Heart left ventricle (tissue), 16 donors: ENCODE results near the gene WDR73. TPM values are rescaled to one million over a fixed set of nuclear protein-coding genes. Genes with fewer than 3 reads are reported as not detected.

Experiments
- ATAC-seq, 4 donors: fragments of 200-7000 bp; cut with Tn5 transposase; one replicate each; pipeline ENCODE4 v1.9.1; 2020 to 2022; ENCODE audit warnings: moderate library complexity in 4 of 4, mild to moderate bottlenecking in 3 of 4, moderate number of reproducible peaks in 1 of 4
- DNase-seq, 5 donors: peaks; one replicate each; pipeline ENCODE4 v3.0.0-alpha.2; 2020
- H3K27ac ChIP-seq, 12 donors: fragments of 200-600 bp; sonication (generic) in 4 of 12; one replicate each; pipeline versions ENCODE4 v1.5.0 to v1.8.0; 2016 to 2022; ENCODE audit warnings: mild to moderate bottlenecking in 2 of 12
- H3K27me3 ChIP-seq, 9 donors: fragments of 200-600 bp; sonication (generic) in 2 of 9; one replicate each; pipeline versions ENCODE4 v1.5.1 to v1.8.0; 2016 to 2022; ENCODE audit warnings: mild to moderate bottlenecking in 3 of 9
- H3K36me3 ChIP-seq, 9 donors: fragments of 200-600 bp; sonication (generic) in 2 of 9; one replicate each; pipeline versions ENCODE4 v1.5.0 to v1.8.0; 2018 to 2022; ENCODE audit warnings: mild to moderate bottlenecking in 2 of 9
- H3K4me1 ChIP-seq, 12 donors: fragments of 200-600 bp; sonication (generic) in 4 of 12; one replicate each; pipeline versions ENCODE4 v1.5.0 to v1.8.0; 2016 to 2022; ENCODE audit warnings: mild to moderate bottlenecking in 3 of 12
- H3K4me3 ChIP-seq, 12 donors: fragments of 200-600 bp; sonication (generic) in 4 of 12; one replicate each; pipeline versions ENCODE4 v1.5.0 to v1.8.0; 2017 to 2022; ENCODE audit warnings: mild to moderate bottlenecking in 9 of 12, moderate library complexity in 4 of 12
- H3K9me3 ChIP-seq, 12 donors: fragments of 200-600 bp; sonication (generic) in 4 of 12; one replicate each; pipeline versions ENCODE4 v1.5.0 to v1.8.0; 2016 to 2022; ENCODE audit warnings: mild to moderate bottlenecking in 1 of 12
- POLR2A ChIP-seq, 2 donors: fragments of 450-650 bp; IDR thresholded peaks; one replicate each; pipeline ENCODE4 v1.6.1; 2017; ENCODE audit warnings: antibody characterized with exemption in 2 of 2, mild to moderate bottlenecking in 2 of 2, moderate library complexity in 2 of 2
- WGBS, 4 donors: extraction: QIAGEN DNeasy Blood & Tissue Kit in 2 of 4; methylation state at CpG; one replicate each; pipeline versions ENCODE4 v1.1.5 to v1.1.7; 2013 to 2018; 5-methylcytosine and 5-hydroxymethylcytosine counted together
- intact Hi-C, 10 donors: fragments of 100-400 bp; cut with DNase I; formaldehyde crosslinking; loops; one replicate each; pipeline versions ENCODE4 v1.11.1 to v1.14.2; 2022
- polyA plus RNA-seq, 2 donors: library from polyadenylated mRNA; stranded (reverse); fragments of 200-250 nt; gene quantifications; one replicate each; pipeline ENCODE4 v1.2.3, GENCODE V29; 2013
- total RNA-seq, 9 donors: library from RNA; depleted of rRNA in 2 of 9; stranded (reverse); fragments of >200 nt in 2 of 9; fragmentation: NEBNext Ultra II Directional in 3 of 9; extraction: Animal tissue kit (Norgen Biotek cat#: 25700) in 3 of 9; gene quantifications; one replicate each; pipeline versions ENCODE4 v1.1.0 to v1.2.4, GENCODE V29; 2016 to 2023
- TF ChIP-seq, protein P1 (sequence below), 12 donors: fragments of 200-600 bp; sonication (generic) in 4 of 12; IDR thresholded peaks; one replicate each; pipeline versions ENCODE4 v1.5.0 to v1.8.0; 2018 to 2022; ENCODE audit warnings: antibody characterized with exemption in 12 of 12, mild to moderate bottlenecking in 5 of 12
- donor health status: ischemic (EF 13 %, LVEDD 7.1; RV severe dilation, severe dysfunction).
- donor health status: healthy with polysubstance abuse.
- donor health status: DM: no; HTN: yes; CAD: no.
- donor health status: DM: no; HTN: no; CAD: no.
- donor health status: ischemic (EF 25% LVEDD 6.9; RV normal size, moderate dysfunction).
- donor health status: ischemic (EF 25% LVEDD 5.7; RV mildly dilated, moderate dysfunction).
- donor health status: healthy.
- donor health status: DM: yes; HTN: yes; CAD: no.
- donor health status: ischemic (EF 35%, LVEDD 5.7; RV mildly dilated, moderate dysfunction).
- donor health status: nonischemic (EF 11% LVEDD 7.7; RV severe dilation, severe dysfunction).
- donor health status: DM: yes; HTN: yes; CAD: no.
- donor health status: PGD.
- donor health status: ischemic (EF 29% LVEDD 5.4; RV normal size, mild dysfunction).
- donor health status: nonischemic (EF 23%, LVEDD 6.1; RV moderate dilation, normal function).

Gene WDR73
- total and polyA plus RNA-seq, 11 donors, result 8.7 to 22.2 (median 13.9) TPM

DNA sequence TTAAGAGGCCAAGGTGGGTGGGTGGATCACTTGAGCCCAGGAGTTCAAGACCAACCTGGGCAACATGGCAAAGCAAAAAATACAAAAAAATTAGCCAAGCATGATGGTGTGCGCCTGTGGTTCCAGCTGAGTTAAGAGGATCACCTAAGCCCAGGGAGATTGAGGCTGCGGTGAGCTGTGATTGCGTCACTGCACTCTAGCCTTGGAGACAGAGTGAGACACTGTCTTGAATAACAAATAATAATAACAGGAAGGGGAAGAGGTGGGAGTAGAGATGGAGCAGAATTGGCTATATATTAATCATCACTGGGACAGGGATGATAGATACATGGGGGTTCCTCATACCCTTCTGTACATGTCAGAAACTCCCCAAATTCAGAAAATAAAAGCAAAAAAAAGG lies 27.7 kb upstream of the WDR73 start:
- 75 to 91% (median 88%) methylated on average over 3 of the region's 3 CpGs for WGBS, 4 donors
- ATAC-seq (no peak), DNase-seq (no peak)
- intact Hi-C loops, result loop anchor here in 1 of 10 donors (10.0 kb wide), 1 partner anchor 113 kb away; no protein-coding TSS in a partner anchor
- Histone ChIP-seq H3K9me3 (no peaks in the 10 kb centered on the region), H3K27me3 (no peaks in the 10 kb centered on the region), H3K4me3 (no peak overlapping the region), H3K36me3 (peaks cover 0 to 93% (median 72%) of the 10 kb centered on the region in 9 donors), H3K27ac (no peak overlapping the region), H3K4me1 (peaks cover 0 to 8% (median 0%) of the 10 kb centered on the region in 12 donors)
- TF ChIP-seq POLR2A (IDR thresholded peaks at IDR 0.05), result no peak
- TF ChIP-seq, protein P1, sequence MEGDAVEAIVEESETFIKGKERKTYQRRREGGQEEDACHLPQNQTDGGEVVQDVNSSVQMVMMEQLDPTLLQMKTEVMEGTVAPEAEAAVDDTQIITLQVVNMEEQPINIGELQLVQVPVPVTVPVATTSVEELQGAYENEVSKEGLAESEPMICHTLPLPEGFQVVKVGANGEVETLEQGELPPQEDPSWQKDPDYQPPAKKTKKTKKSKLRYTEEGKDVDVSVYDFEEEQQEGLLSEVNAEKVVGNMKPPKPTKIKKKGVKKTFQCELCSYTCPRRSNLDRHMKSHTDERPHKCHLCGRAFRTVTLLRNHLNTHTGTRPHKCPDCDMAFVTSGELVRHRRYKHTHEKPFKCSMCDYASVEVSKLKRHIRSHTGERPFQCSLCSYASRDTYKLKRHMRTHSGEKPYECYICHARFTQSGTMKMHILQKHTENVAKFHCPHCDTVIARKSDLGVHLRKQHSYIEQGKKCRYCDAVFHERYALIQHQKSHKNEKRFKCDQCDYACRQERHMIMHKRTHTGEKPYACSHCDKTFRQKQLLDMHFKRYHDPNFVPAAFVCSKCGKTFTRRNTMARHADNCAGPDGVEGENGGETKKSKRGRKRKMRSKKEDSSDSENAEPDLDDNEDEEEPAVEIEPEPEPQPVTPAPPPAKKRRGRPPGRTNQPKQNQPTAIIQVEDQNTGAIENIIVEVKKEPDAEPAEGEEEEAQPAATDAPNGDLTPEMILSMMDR (IDR thresholded peaks at IDR 0.05), result no peak

DNA sequence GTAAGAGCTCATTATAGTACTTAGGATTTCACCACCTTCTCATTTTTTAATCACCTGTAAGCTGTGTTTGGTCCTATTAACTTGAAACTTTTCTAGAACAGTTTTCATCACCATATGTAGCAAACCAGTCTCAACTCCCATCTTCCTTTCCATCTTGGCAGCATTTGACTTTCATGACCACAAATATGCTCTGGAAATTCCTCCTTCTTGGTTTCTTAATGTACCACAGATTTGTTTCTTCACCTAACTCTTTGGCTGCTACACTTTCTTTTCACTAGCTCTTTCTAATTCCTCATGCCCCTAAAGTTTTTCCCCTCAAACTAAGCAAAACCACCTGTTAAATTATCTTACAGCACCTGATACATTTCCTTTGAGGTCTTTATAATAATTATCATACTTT lies 17.1 kb upstream of the WDR73 start:
- intact Hi-C loops, result no loop called here
- peaks cover 0 to 86% (median 67%) of the 10 kb centered on the region in 9 donors for H3K36me3 ChIP-seq
- DNase-seq, result no peak
- TF ChIP-seq POLR2A (IDR thresholded peaks at IDR 0.05), result no peak
- TF ChIP-seq, protein P1 (IDR thresholded peaks at IDR 0.05), result no peak
- H3K27me3 ChIP-seq, result no peaks in the 10 kb centered on the region
- H3K27ac ChIP-seq, result no peak overlapping the region
- H3K9me3 ChIP-seq, result no peaks in the 10 kb centered on the region
- no peak overlapping the region for H3K4me3 ChIP-seq
- no peaks in the 10 kb centered on the region for H3K4me1 ChIP-seq
- ATAC-seq, result no peak

DNA sequence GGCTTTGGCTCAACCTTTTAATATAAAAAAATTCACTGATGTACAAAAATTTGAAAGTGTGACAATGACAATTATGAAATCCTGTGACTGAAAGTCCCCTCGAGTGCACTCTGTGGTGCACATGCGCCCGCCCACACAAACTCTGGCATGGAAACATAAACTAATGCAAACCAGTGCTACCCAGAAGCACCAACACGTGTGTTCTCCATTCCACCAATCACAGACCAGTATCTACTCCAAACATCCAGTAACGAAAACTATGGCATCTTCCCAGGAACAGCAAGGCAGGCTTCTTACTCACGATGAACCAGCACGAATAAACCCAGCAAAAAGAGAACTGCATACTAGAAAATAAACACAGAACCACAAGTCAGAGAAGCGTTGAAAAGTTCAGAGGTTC lies 15.6 kb upstream of the WDR73 start:
- intact Hi-C loops, result no loop called here
- Histone ChIP-seq H3K36me3 (peaks cover 2 to 86% (median 66%) of the 10 kb centered on the region in 9 donors), H3K27me3 (no peaks in the 10 kb centered on the region), H3K4me3 (no peak overlapping the region), H3K27ac (no peak overlapping the region), H3K9me3 (no peaks in the 10 kb centered on the region), H3K4me1 (no peaks in the 10 kb centered on the region)
- ATAC-seq, result no peak
- no peak for DNase-seq
- WGBS, 4 donors, result 89 to 93% (median 92%) methylated on average over 8 of the region's 8 CpGs
- TF ChIP-seq, protein P1 (IDR thresholded peaks at IDR 0.05), result no peak
- no peak for TF ChIP-seq POLR2A (IDR thresholded peaks at IDR 0.05)

DNA sequence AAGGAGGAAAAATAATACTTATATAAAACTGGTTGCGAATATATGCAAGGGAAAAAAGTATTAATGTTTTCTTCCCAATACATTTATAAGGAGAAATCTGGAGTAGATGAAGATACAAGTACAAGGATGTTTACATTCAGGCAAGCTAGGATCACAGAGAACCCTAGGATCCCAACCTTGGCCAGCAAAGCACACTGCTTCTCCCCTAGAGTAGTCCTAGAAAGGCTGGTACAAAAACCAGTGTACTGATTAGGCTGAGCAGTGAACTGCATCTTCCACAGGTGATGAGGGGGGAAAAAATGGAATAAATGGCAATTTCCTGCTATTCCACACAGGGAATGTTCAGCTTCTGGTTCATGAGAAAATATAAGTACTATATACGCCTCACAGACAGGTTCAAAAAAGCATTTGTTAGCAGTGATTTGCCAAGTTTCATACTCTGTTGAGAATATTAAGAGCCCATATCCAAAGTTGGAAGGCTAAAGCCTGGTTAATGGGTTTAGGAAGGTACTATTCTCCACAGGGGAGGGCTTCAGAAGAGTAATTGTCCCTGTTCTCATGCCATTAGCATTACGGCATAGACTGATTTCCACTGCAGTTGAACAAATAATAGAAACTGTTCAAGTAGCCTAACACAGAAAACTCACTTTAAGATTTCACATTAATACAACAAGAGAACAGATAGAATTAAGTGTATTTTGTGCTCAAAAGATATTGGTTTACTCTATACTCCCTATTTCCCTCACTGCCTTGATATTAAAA lies 14.3 kb upstream of the WDR73 start:
- ATAC-seq, result no peak
- Histone ChIP-seq H3K27ac (no peak overlapping the region), H3K4me1 (no peaks in the 10 kb centered on the region), H3K27me3 (no peaks in the 10 kb centered on the region), H3K36me3 (peaks cover 0 to 82% (median 60%) of the 10 kb centered on the region in 9 donors), H3K4me3 (no peak overlapping the region), H3K9me3 (no peaks in the 10 kb centered on the region)
- intact Hi-C loops, result no loop called here
- TF ChIP-seq, protein P1 (IDR thresholded peaks at IDR 0.05), result no peak
- no peak for TF ChIP-seq POLR2A (IDR thresholded peaks at IDR 0.05)
- DNase-seq, result no peak
- 91 to 98% (median 95%) methylated on average over 3 of the region's 3 CpGs for WGBS, 4 donors
